ENCODE data around the gene KCNIP4. TPM values are rescaled to one million over a fixed set of nuclear protein-coding genes. Genes with fewer than 3 reads are reported as not detected.
"Not testable (repeated sequence)": the region's sequence is repeated elsewhere in the genome, so short reads cannot be mapped to it uniquely, and the experiment has no call there.

KCNIP4 gene
- total RNA-seq, 1 donor from 2014 or later = not detected

DNA sequence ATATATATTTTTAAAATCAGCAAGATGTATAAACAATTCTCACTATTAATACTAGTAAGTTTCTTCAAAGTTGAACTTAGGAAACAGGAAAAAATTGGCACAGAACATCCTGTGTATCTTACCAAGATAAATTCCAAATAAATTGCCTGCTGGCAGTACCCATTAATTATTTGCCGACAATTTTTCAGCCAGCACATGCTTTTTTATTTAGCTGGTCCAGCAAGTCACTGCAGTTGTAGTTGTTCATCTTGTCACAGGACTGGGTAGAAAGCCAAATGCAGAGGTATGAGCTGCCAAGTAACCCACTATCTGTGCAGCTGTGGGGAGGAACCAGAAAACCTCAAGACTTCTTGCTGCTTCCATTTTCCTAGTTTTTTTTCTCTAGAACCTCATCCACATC lies 1134.9 kb downstream of the KCNIP4 start:
- TF ChIP-seq, protein P1, sequence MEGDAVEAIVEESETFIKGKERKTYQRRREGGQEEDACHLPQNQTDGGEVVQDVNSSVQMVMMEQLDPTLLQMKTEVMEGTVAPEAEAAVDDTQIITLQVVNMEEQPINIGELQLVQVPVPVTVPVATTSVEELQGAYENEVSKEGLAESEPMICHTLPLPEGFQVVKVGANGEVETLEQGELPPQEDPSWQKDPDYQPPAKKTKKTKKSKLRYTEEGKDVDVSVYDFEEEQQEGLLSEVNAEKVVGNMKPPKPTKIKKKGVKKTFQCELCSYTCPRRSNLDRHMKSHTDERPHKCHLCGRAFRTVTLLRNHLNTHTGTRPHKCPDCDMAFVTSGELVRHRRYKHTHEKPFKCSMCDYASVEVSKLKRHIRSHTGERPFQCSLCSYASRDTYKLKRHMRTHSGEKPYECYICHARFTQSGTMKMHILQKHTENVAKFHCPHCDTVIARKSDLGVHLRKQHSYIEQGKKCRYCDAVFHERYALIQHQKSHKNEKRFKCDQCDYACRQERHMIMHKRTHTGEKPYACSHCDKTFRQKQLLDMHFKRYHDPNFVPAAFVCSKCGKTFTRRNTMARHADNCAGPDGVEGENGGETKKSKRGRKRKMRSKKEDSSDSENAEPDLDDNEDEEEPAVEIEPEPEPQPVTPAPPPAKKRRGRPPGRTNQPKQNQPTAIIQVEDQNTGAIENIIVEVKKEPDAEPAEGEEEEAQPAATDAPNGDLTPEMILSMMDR (IDR thresholded peaks at IDR 0.05; ENCODE audit: borderline replicate concordance) = no peak
- Histone ChIP-seq H3K36me3 (no peaks in the 10 kb centered on the region), H3K4me1 (no peaks in the 10 kb centered on the region), H3K27me3 (ENCODE audit: low read depth) (no peaks in the 10 kb centered on the region), H3K9me3 (replicated peaks) (no peaks in the 10 kb centered on the region), H3K4me3 (no peak overlapping the region), H3K27ac (replicated peaks) (no peak overlapping the region)
- intact Hi-C loops (cut with micrococcal nuclease) = no loop called here
- DNase-seq = no peak

DNA sequence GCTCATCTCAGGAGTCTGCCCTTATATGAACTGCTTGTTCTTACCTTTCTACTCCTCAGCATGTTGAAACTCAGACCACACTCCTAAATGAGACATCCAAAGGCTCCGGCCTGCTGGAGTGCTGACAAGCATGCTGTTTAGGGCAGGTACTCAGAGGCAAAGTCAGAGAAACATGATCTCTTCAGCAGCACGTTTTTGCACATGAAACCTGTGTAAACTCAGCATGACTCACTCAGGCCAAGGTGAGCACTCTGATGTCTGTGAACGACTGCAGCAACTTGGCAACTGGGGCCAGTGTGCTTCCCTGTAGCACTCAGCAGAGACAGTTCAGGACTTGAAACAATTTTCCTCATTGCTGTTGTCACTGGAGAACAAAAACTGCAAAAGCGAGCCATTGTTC lies 1138.8 kb downstream of the KCNIP4 start:
- H3K27ac ChIP-seq (replicated peaks) = no peak overlapping the region
- H3K4me3 ChIP-seq = no peak overlapping the region
- H3K9me3 ChIP-seq (replicated peaks) = peaks cover 8% of the 10 kb centered on the region
- no peak for DNase-seq
- no peaks in the 10 kb centered on the region for H3K4me1 ChIP-seq
- TF ChIP-seq, protein P1 (IDR thresholded peaks at IDR 0.05; ENCODE audit: borderline replicate concordance) = no peak
- no peaks in the 10 kb centered on the region for H3K36me3 ChIP-seq
- H3K27me3 ChIP-seq (ENCODE audit: low read depth) = no peaks in the 10 kb centered on the region
- intact Hi-C loops (cut with micrococcal nuclease) = no loop called here

DNA sequence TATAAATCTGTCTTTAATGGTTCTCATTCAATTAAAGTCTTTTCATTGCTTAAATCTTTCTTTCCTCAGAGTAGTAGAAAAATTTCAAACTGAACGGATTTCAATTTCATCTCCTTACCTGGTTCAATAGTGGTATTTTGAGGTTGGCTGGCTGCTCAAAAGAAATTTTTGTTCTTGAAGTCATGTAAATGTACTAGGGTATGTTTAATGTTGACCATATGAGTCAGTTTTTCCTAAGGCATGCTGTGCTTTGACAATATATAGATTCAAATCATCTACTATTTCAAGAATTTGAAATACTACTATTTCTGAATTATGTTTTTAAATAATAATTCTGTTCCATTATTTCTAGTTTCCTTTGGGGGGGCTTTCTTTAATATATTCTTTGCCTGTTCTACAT lies 1142.9 kb downstream of the KCNIP4 start:
- Histone ChIP-seq H3K27ac (replicated peaks) (no peak overlapping the region), H3K36me3 (no peaks in the 10 kb centered on the region), H3K4me1 (no peaks in the 10 kb centered on the region), H3K9me3 (replicated peaks) (peaks cover 44% of the 10 kb centered on the region), H3K27me3 (ENCODE audit: low read depth) (no peaks in the 10 kb centered on the region), H3K4me3 (no peak overlapping the region)
- intact Hi-C loops (cut with micrococcal nuclease) = no loop called here
- DNase-seq = no peak
- TF ChIP-seq, protein P1 (IDR thresholded peaks at IDR 0.05; ENCODE audit: borderline replicate concordance) = no peak

DNA sequence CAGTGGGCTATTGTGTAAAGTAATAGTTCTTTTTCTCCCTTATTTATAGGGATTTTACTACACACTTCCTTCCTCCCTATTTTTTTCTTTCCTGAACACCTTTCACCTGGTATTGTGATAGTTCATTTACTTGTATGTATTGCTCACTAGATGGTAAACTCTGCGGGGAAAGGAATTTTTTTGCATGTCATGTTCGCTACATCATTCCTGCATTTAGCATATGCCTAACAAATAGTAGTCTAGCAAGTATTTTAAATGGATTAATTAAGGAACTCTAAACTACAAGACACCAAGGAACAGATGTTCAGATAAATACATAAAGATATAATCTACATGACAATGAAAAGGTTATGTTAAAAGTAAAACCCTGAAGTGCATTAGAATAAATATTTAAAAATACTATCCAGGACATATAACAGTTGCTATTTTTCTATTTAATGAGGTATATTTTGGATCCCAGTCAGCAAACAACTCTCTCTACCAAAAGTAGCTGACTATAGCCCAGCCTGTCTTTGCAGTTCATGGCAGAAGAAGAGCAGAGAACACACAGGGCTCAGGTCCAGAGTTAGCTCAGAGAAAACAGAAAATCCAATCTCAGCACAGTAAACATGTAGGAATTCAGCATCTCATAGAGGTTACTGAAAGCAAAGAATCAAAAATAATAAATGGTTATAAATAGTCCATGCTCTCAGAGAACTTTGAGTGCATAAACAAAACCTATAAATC lies 1160.5 kb downstream of the KCNIP4 start:
- intact Hi-C loops (cut with micrococcal nuclease) = no loop called here
- Histone ChIP-seq H3K36me3 (no peaks in the 10 kb centered on the region), H3K27ac (replicated peaks) (no peak overlapping the region), H3K9me3 (replicated peaks) (peaks cover 9% of the 10 kb centered on the region), H3K4me3 (no peak overlapping the region), H3K4me1 (no peaks in the 10 kb centered on the region), H3K27me3 (ENCODE audit: low read depth) (no peaks in the 10 kb centered on the region)
- no peak for DNase-seq
- TF ChIP-seq, protein P1 (IDR thresholded peaks at IDR 0.05; ENCODE audit: borderline replicate concordance) = no peak

DNA sequence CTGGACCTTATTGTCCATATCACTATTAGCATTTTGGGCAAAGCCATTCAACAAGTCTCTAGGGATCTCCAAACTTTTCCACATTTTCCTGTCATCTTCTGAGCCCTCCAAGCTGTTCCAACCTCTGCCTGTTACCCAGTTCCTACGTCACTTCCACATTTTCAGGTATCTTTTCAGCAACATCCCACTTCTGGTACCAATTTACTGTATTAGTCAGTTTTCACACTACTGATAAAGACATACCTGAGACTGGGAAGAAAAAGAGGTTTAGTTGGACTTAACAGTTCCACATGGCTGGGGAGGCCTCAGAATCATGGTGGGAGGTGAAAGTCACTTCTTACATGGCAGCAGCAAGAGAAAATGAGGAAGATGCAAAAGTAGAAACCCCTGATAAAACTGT lies 1165.4 kb downstream of the KCNIP4 start:
- H3K36me3 ChIP-seq; H3K4me1 ChIP-seq; H3K27me3 ChIP-seq (ENCODE audit: low read depth); H3K27ac ChIP-seq (replicated peaks); intact Hi-C loops (cut with micrococcal nuclease); DNase-seq; H3K4me3 ChIP-seq: not testable (repeated sequence)
- H3K9me3 ChIP-seq (replicated peaks) = peaks cover 45% of the 10 kb centered on the region

DNA sequence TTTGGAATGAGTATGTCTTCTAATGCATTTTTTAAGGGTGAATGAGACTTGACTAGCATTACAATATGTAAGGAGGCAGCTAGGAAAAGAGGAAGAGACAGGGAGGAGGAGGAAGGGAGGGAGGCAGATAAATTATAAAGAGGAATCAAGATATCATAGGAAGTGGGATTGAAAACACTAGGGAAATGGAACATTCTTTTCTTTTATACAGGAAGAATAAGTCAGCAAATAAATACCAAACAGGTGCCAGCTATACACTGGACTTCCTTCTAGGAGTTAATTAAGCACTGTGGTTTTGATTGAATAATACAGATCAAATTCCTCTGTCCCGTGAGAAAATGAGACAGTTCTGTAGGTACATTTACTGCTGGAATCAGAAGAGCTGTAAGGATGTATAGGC lies 1169.7 kb downstream of the KCNIP4 start:
- Histone ChIP-seq H3K4me1 (no peaks in the 10 kb centered on the region), H3K4me3 (no peak overlapping the region)

More for the DNA sequence above, 1169.7 kb downstream of the KCNIP4 start:
- H3K27me3 ChIP-seq (ENCODE audit: low read depth) = no peaks in the 10 kb centered on the region
- intact Hi-C loops (cut with micrococcal nuclease) = no loop called here
- TF ChIP-seq, protein P1 (IDR thresholded peaks at IDR 0.05; ENCODE audit: borderline replicate concordance) = no peak
- H3K9me3 ChIP-seq (replicated peaks) = peaks cover 44% of the 10 kb centered on the region
- no peak for DNase-seq
- H3K36me3 ChIP-seq = no peaks in the 10 kb centered on the region
- H3K27ac ChIP-seq (replicated peaks) = no peak overlapping the region

Data from left ventricle myocardium inferior (tissue), 1 donor.